Liver (tissue), 9 donors: Measurements from ENCODE around the gene HAUS2. TPM values are rescaled to one million over a fixed set of nuclear protein-coding genes. Genes with fewer than 3 reads are reported as not detected.
"Not testable (repeated sequence)": the region's sequence is repeated elsewhere in the genome, so short reads cannot be mapped to it uniquely, and the experiment has no call there.

Source experiments
- DNase-seq: peaks from one replicate; pipeline ENCODE4 v3.0.0-alpha.2; 2017; ENCODE audit warnings: low spot score
- H3K27ac ChIP-seq, 2 donors: one replicate each; pipeline ENCODE4 v1.7.0; 2013; ENCODE audit warnings: inconsistent platforms in 2 of 2, low read length in 2 of 2, control low read depth in 1 of 2, low read depth in 1 of 2, mild to moderate bottlenecking in 1 of 2
- H3K27me3 ChIP-seq, 4 donors: one replicate each; pipeline versions ENCODE4 v1.6.1 to v1.7.0; 2013; ENCODE audit warnings: low read length in 3 of 4, inconsistent platforms in 1 of 4, mild to moderate bottlenecking in 1 of 4, moderate library complexity in 1 of 4; ENCODE audit not compliant: control insufficient read depth in 4 of 4, insufficient read depth in 4 of 4
- H3K36me3 ChIP-seq, 4 donors: one replicate each; pipeline versions ENCODE4 v1.6.1 to v1.7.0; 2013; ENCODE audit warnings: low read length in 3 of 4, mild to moderate bottlenecking in 3 of 4, low read depth in 1 of 4, moderate library complexity in 1 of 4; ENCODE audit not compliant: control insufficient read depth in 4 of 4, insufficient read depth in 3 of 4
- H3K4me1 ChIP-seq, 4 donors: one replicate each; pipeline versions ENCODE4 v1.6.1 to v1.7.0; 2013; ENCODE audit warnings: low read length in 3 of 4, mild to moderate bottlenecking in 3 of 4, moderate library complexity in 1 of 4; ENCODE audit not compliant: control insufficient read depth in 4 of 4, insufficient read depth in 4 of 4
- H3K4me3 ChIP-seq, 3 donors: one replicate each; pipeline versions ENCODE4 v1.6.1 to v1.7.0; 2013; ENCODE audit warnings: low read length in 3 of 3, control low read depth in 1 of 3, low read depth in 1 of 3, mild to moderate bottlenecking in 1 of 3
- H3K9ac ChIP-seq, 2 donors: one replicate each; pipeline ENCODE4 v1.7.0; 2013; ENCODE audit warnings: low read length in 2 of 2, mild to moderate bottlenecking in 2 of 2, moderate library complexity in 2 of 2, control low read depth in 1 of 2, low read depth in 1 of 2
- H3K9me3 ChIP-seq, 4 donors: one replicate each; pipeline versions ENCODE4 v1.6.1 to v1.7.0; 2013; ENCODE audit warnings: low read length in 3 of 4; ENCODE audit not compliant: control insufficient read depth in 4 of 4
- ATF3 ChIP-seq: IDR thresholded peaks from 2 replicates; pipeline ENCODE4 v1.6.1; 2016; ENCODE audit warnings: antibody characterized with exemption
- EGR1 ChIP-seq, 2 donors: IDR thresholded peaks; 2 replicates each; pipeline ENCODE4 v1.6.1; 2016 to 2018; ENCODE audit warnings: antibody characterized with exemption in 2 of 2, low read depth in 2 of 2
- FOXA1 ChIP-seq: IDR thresholded peaks from 2 replicates; pipeline ENCODE4 v1.6.1; 2016; ENCODE audit warnings: antibody characterized with exemption
- FOXA2 ChIP-seq: IDR thresholded peaks from 2 replicates; pipeline ENCODE4 v1.6.1; 2016; ENCODE audit warnings: antibody characterized with exemption
- GABPA ChIP-seq, 2 donors: IDR thresholded peaks in 1 of 2; conservative IDR thresholded peaks in 1 of 2; 2 replicates each; pipeline ENCODE4 v1.6.1; 2016; ENCODE audit warnings: antibody characterized with exemption in 2 of 2, mild to moderate bottlenecking in 1 of 2, moderate library complexity in 1 of 2
- HNF4G ChIP-seq: IDR thresholded peaks from 2 replicates; pipeline ENCODE4 v1.6.1; 2016; ENCODE audit warnings: antibody characterized with exemption
- MAX ChIP-seq: IDR thresholded peaks from 2 replicates; pipeline ENCODE4 v1.6.1; 2016; ENCODE audit warnings: antibody characterized with exemption
- NR2F2 ChIP-seq: IDR thresholded peaks from 2 replicates; pipeline ENCODE4 v1.6.1; 2016; ENCODE audit warnings: antibody characterized with exemption
- RXRA ChIP-seq, 2 donors: IDR thresholded peaks; 2 replicates each; pipeline ENCODE4 v1.6.1; 2017 to 2018; ENCODE audit warnings: antibody characterized with exemption in 2 of 2, mild to moderate bottlenecking in 1 of 2
- SP1 ChIP-seq: IDR thresholded peaks from 2 replicates; pipeline ENCODE4 v1.6.1; 2018; ENCODE audit warnings: antibody characterized with exemption, mild to moderate bottlenecking
- TAF1 ChIP-seq: conservative IDR thresholded peaks from 2 replicates; pipeline ENCODE4 v1.6.1; 2016; ENCODE audit warnings: antibody characterized with exemption, mild to moderate bottlenecking
- YY1 ChIP-seq: IDR thresholded peaks from 2 replicates; pipeline ENCODE4 v1.6.1; 2016; ENCODE audit warnings: antibody characterized with exemption, mild to moderate bottlenecking
- ZBTB33 ChIP-seq: IDR thresholded peaks from 2 replicates; pipeline ENCODE4 v1.6.1; 2016; ENCODE audit warnings: antibody characterized with exemption
- WGBS: extraction: QIAGEN DNeasy Blood & Tissue Kit; methylation state at CpG from one replicate; pipeline ENCODE4 v1.1.7; 2013; 5-methylcytosine and 5-hydroxymethylcytosine counted together
- polyA plus RNA-seq, 2 donors: library from polyadenylated mRNA; stranded (reverse) in 1 of 2; unstranded in 1 of 2; fragments of 200-250 nt in 1 of 2; fragments of >200 nt in 1 of 2; fragmentation: Nextera tagmentation in 1 of 2; extraction: Ambion mirVana in 1 of 2; gene quantifications; one replicate each; pipeline versions ENCODE4 v1.2.1 to v1.2.3, GENCODE V29; 2013 to 2015
- total RNA-seq, 2 donors: library from RNA; depleted of rRNA; stranded (reverse); fragments of >200 nt; gene quantifications; one replicate each; pipeline ENCODE4 v1.2.3, GENCODE V29; 2014
- donor health status: healthy.
- donor health status: healthy.
- donor health status: healthy.
- donor health status: healthy.
- donor health status: healthy.

The HAUS2 gene
- total and polyA plus RNA-seq, 4 donors = 4.1 to 23.2 (median 6.6) TPM

- TF ChIP-seq HNF4G = no peak
- TF ChIP-seq SP1 = no peak
- Histone ChIP-seq H3K27ac (no peak overlapping the region), H3K4me3 (no peak overlapping the region), H3K27me3 (no peaks in the 10 kb centered on the region), H3K9me3 (no peaks in the 10 kb centered on the region), H3K9ac (no peak overlapping the region), H3K36me3 (no peaks in the 10 kb centered on the region), H3K4me1 (peaks cover 0 to 12% (median 7%) of the 10 kb centered on the region in 4 donors)
- DNase-seq = no peak
- 85% methylated on average over 5 of the region's 5 CpGs for WGBS
Observed at GRCh38 chr15:42594095-42594494, 45.5 kb downstream of the HAUS2 start.

DNA sequence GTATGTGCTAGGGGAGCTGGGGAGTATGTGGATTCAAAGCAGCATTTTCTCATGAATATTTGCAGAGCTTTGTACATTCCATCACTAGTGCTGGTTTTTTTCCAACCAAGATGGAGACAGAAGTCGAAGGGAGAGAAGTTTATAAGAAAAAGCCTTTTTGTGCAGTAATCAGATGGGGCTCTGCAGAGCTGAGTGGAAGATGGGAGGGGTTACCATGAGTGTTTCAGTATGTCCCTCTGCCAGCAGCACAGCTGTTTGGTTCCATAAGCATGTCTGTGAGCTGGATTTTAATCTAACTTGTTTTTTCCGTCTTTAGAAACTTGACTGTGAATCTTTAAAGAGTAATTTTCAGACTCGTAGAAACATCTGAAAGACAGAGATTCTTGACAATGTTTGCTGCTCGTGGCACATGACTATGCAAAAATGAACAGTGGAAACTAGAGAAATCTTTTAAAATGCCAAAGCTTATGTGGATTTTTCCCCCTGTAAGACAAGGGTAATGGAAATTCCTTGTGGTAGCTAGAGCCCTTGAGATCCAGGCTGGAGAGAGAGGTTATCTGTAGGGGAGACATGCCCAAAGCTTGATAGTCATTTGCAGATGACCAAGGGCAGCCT, 47.1 kb downstream of the HAUS2 start:
- no peaks in the 10 kb centered on the region for H3K27me3 ChIP-seq
- DNase-seq = no peak
- H3K4me1 ChIP-seq = peaks cover 0 to 12% (median 7%) of the 10 kb centered on the region in 4 donors
- TF ChIP-seq YY1 (no peak), HNF4G (no peak), ATF3 (no peak), RXRA (IDR thresholded peaks at IDR 0.05) (no peak)
- WGBS = 77% methylated on average over 4 of the region's 4 CpGs
- H3K27ac ChIP-seq = no peak overlapping the region
- no peak overlapping the region for H3K4me3 ChIP-seq
- H3K9ac ChIP-seq = no peak overlapping the region
- H3K9me3 ChIP-seq = no peaks in the 10 kb centered on the region
- no peaks in the 10 kb centered on the region for H3K36me3 ChIP-seq

- H3K4me1 ChIP-seq, H3K27me3 ChIP-seq, H3K4me3 ChIP-seq, H3K36me3 ChIP-seq, H3K9ac ChIP-seq, H3K9me3 ChIP-seq, H3K27ac ChIP-seq, DNase-seq: not testable (repeated sequence)
- 96% methylated on average over 30 of the region's 30 CpGs for WGBS
Observed at GRCh38 chr15:42601316-42601715, 52.7 kb downstream of the HAUS2 start.

DNA sequence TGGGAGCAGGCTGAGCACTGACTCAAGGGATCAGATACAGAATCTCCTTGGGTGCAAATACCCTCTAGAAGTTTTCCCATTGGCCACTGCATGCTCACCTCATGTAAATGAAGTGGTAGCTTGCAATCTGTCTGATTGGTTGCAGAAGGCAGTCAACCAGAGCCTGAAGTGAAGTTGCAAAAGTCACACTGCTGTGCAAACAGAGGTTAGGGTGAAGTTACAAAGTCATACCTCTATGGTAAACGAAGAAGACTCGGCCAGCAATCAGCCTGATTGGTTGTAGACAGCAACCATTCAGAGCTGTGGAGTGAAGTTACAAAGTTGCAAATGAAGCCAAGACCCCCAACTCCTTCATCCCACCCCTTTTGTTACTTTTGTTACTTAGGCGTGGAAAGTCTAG, 53.9 kb downstream of the HAUS2 start:
- no peaks in the 10 kb centered on the region for H3K4me1 ChIP-seq
- no peak overlapping the region for H3K4me3 ChIP-seq
- 55% methylated on average over 3 of the region's 3 CpGs for WGBS
- no peak for TF ChIP-seq NR2F2
- no peak for TF ChIP-seq GABPA (IDR thresholded peaks at IDR 0.05 in 1 of 2, conservative IDR thresholded peaks at IDR 0.05 in 1 of 2)
- TF ChIP-seq ZBTB33 = no peak
- no peak for TF ChIP-seq HNF4G
- no peak for TF ChIP-seq TAF1
- TF ChIP-seq MAX = no peak
- TF ChIP-seq FOXA1 = no peak
- TF ChIP-seq FOXA2 = no peak
- TF ChIP-seq EGR1 (IDR thresholded peaks at IDR 0.05; ENCODE audit: low read depth in 2 of 2) = no peak
- no peak overlapping the region for H3K27ac ChIP-seq
- H3K36me3 ChIP-seq = no peaks in the 10 kb centered on the region
- no peaks in the 10 kb centered on the region for H3K27me3 ChIP-seq
- H3K9me3 ChIP-seq = no peaks in the 10 kb centered on the region
- H3K9ac ChIP-seq = no peak overlapping the region
- DNase-seq = no peak
